ENCODE measurements around the gene CRYBA2.

The CRYBA2 gene

DNA sequence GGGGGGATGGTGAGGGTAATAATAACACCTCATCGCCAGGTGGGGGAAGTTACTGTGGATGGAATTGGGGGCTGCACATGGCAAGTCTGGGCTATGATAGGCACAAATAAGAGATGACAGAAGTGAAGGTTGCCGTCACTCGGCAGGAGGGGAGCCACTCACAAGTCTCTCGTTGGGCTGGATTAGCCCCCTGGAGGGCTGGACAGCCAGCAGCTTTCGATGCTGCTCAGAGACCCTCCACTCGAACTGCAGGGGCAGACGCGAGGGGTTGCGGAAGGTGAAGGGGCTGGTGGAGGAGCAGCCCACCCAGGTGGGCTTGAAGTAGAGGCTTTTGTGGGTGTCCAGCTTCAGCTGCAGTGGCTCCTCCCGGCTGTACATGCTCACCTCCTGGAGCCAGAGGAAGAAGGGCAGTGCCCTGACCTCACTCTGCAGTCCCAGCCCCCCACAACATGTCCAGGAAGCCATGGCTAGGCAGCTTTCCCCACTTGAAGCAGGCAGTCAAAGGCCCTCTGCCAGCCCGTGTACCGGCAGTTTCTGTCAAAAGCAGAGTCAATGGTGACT is 29.9 kb upstream of the CRYBA2 start:
- TF ChIP-seq, protein P1, sequence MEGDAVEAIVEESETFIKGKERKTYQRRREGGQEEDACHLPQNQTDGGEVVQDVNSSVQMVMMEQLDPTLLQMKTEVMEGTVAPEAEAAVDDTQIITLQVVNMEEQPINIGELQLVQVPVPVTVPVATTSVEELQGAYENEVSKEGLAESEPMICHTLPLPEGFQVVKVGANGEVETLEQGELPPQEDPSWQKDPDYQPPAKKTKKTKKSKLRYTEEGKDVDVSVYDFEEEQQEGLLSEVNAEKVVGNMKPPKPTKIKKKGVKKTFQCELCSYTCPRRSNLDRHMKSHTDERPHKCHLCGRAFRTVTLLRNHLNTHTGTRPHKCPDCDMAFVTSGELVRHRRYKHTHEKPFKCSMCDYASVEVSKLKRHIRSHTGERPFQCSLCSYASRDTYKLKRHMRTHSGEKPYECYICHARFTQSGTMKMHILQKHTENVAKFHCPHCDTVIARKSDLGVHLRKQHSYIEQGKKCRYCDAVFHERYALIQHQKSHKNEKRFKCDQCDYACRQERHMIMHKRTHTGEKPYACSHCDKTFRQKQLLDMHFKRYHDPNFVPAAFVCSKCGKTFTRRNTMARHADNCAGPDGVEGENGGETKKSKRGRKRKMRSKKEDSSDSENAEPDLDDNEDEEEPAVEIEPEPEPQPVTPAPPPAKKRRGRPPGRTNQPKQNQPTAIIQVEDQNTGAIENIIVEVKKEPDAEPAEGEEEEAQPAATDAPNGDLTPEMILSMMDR (IDR thresholded peaks at IDR 0.05; ENCODE audit: borderline replicate concordance, insufficient read depth, low read depth, low read length) = no peak
- no peak overlapping the region for H3K4me3 ChIP-seq (ENCODE audit: low read depth, low read length)

DNA sequence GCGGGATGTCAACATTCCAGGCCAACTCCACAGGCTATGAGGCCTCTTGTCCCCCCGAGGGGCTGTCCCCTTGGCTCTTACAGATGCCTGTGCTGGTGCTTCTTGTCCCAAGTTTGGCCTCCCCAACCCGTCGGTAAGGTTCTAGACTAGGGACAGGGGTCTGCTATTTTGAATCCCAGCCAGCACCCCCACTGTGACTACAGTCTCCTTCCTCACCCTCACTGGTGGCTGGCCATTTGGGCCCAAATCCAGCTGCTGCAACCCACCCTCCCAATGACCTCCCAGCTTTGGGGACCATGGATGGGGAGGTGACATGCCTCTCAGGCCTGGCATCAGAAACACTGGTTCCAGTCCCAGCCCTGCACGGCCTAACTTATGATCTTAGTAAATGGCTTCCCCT is 29.4 kb upstream of the CRYBA2 start:
- H3K4me3 ChIP-seq (ENCODE audit: low read depth, low read length) = no peak overlapping the region
- TF ChIP-seq, protein P1 (IDR thresholded peaks at IDR 0.05; ENCODE audit: borderline replicate concordance, insufficient read depth, low read depth, low read length) = no peak

DNA sequence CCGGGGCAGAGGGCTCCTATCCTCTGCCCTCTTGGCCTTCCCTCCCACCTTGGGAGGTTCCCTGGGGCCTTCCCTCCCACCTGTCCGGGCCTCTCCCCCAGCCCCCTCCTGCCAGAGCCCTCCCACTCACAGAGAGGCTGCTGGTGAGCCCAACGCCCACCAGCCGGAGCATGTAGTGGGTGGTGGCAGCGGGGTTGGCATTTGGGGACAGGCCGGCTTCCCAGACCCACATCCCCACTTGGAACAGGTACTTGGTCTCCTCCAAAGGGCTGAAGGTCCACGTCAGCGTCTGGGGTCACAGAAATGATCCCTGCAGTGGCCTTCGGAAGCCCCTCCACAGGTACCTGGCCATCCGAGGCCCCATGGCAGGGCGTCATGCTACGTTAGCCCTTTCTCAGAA is 28.8 kb upstream of the CRYBA2 start:
- no peak overlapping the region for H3K4me3 ChIP-seq (ENCODE audit: low read depth, low read length)
- TF ChIP-seq, protein P1 (IDR thresholded peaks at IDR 0.05; ENCODE audit: borderline replicate concordance, insufficient read depth, low read depth, low read length) = no peak

DNA sequence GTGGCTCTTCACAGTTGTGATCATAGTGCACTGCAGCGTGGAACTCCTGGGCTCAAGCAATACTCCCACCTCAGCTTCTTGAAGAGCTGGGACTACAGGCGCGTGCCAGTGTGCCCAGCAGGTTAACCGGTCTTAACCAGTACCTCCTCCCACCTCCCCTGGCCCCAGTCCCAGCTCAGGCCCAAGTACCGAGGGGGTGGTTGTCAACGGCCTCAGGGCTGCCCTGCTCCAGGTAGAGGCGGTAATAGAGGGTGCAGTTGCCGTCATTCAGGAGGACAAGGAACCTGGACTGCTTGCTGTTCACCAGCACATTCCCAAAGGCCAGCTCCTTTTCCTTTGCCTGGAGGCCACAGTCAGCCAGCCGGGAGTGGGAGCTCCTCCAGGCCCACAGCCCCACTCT is 28.4 kb upstream of the CRYBA2 start:
- TF ChIP-seq, protein P1 (IDR thresholded peaks at IDR 0.05; ENCODE audit: borderline replicate concordance, insufficient read depth, low read depth, low read length) = no peak
- no peak overlapping the region for H3K4me3 ChIP-seq (ENCODE audit: low read depth, low read length)

DNA sequence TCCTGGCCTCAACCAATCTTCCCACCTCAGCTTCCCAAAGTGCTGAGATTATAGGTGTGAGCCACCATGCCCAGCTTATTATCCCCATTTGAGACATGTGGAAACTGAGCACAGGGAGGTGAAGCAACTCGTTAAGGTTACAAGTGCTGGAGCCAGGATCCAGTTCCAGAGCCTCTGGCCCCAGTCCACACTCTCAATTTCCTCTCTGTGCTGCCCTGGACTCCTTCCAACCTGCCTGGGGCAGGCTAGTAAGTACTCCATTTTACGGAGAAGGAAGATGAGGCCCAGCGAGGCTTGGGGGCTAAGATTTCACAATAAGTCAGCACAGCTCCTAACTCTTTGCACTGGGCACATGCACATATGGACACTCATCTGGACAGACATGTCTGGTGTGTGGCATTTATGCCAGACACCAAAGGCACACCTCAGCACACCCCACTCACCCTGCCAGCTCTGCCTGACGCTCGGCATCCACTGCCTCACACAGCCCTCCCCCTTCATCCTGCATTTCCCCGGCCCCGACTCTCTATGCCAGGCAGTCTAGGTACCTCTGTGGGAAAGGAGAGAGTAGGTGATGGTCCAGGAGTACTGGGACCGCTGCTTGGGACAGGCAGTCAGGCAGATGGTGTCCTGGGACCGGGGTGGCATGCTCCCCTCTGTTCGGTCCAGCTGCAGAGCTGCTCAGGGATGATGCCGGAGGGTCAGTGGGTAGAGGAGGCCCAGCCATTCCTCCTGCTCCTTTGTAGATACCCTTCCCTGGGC is 27.6 kb upstream of the CRYBA2 start:
- TF ChIP-seq, protein P1 (IDR thresholded peaks at IDR 0.05; ENCODE audit: borderline replicate concordance, insufficient read depth, low read depth, low read length) = no peak
- H3K4me3 ChIP-seq (ENCODE audit: low read depth, low read length) = no peak overlapping the region

DNA sequence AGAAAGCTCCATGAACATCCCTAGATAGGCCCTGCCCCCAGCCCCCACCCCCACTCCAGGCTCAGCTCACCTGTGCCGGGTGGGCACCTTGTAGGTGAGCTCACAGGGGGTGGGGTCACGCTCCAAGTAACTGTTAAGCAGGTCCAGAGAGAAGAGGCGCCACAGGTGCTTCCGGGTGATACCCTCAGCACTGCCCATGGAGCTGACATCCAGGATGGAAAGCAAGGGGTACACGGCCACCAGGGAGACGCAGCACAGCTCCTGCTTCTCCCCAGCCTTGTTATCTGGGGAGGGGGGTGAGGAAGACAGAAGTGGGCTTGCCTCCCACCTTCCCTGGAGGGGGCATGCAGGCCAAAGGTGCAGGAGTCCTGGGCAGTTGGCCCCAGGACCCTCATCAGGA is 26.2 kb upstream of the CRYBA2 start:
- TF ChIP-seq, protein P1 (IDR thresholded peaks at IDR 0.05; ENCODE audit: borderline replicate concordance, insufficient read depth, low read depth, low read length) = no peak
- no peak overlapping the region for H3K4me3 ChIP-seq (ENCODE audit: low read depth, low read length)

DNA sequence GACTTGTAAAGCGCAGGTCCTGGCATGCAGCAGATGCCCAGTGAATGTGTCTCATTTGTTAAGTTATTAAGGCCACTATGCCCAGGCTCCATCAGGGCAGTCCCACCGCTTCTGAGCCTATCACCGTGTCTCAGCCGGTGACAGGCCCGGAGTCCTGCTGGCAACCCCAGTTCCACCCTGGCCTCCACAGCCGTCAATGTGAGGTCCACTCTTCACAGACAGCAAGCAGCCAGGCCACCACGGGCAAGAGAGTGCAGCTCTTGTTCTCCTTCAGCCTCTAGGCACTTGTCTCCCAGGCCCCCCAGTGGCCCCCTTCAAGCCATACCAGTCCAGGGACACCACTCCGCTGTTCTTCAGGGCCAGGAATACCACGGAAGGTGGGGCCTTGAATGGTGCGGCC is 25.5 kb upstream of the CRYBA2 start:
- no peak overlapping the region for H3K4me3 ChIP-seq (ENCODE audit: low read depth, low read length)

More for the DNA sequence above, 25.5 kb upstream of the CRYBA2 start:
- TF ChIP-seq, protein P1 (IDR thresholded peaks at IDR 0.05; ENCODE audit: borderline replicate concordance, insufficient read depth, low read depth, low read length) = no peak

Data from GM12875 (cell line).